OCI-LY3 (cell line): ENCODE results near the gene CASP8.

Experiments
- H2AFZ ChIP-seq: fragments of 200-600, 300-600 bp; shearing (Covaris generic); 2 replicates; pipeline ENCODE4 v1.6.0; 2014; ENCODE audit warnings: antibody characterized with exemption, low read depth, low read length
- H3K27ac ChIP-seq: fragments of 200-600, 300-600 bp; sonication (generic); 2 replicates; pipeline ENCODE4 v1.5.1; 2014; ENCODE audit warnings: mild to moderate bottlenecking, low read length, moderate library complexity, mixed read lengths
- H3K27me3 ChIP-seq: fragments of 200-600, 300-600 bp; sonication (generic); 2 replicates; pipeline ENCODE4 v1.6.1; 2014; ENCODE audit warnings: low read depth, low read length, mixed read lengths
- H3K36me3 ChIP-seq: fragments of 200-600, 300-600 bp; sonication (generic); replicated peaks from 2 replicates; pipeline ENCODE3; 2014; ENCODE audit warnings: low read depth, low read length, mixed read lengths
- H3K4me1 ChIP-seq: fragments of 300-600, 200-600 bp; sonication (generic); 2 replicates; pipeline ENCODE4 v1.6.1; 2014; ENCODE audit warnings: low read length, mixed read lengths
- H3K4me2 ChIP-seq: fragments of 200-600, 300-600 bp; sonication (generic); 2 replicates; pipeline ENCODE4 v1.6.1; 2014; ENCODE audit warnings: low read length, mixed read lengths
- H3K4me3 ChIP-seq: fragments of 300-600, 200-600 bp; sonication (generic); 2 replicates; pipeline ENCODE4 v1.5.1; 2014; ENCODE audit warnings: antibody characterized with exemption, mild to moderate bottlenecking, low read length, moderate library complexity
- H3K79me2 ChIP-seq: fragments of 300-600, 200-600 bp; shearing (Covaris generic); 2 replicates; pipeline ENCODE4 v1.6.1; 2014; ENCODE audit warnings: mild to moderate bottlenecking, low read length, mixed read lengths
- H3K9ac ChIP-seq: fragments of 300-600, 200-600 bp; shearing (Covaris generic); 2 replicates; pipeline ENCODE4 v1.6.0; 2014; ENCODE audit warnings: mild to moderate bottlenecking, low read length, moderate library complexity
- H3K9me3 ChIP-seq: fragments of 200-600, 300-600 bp; shearing (Covaris generic); 2 replicates; pipeline ENCODE4 v1.6.1; 2014; ENCODE audit warnings: low read length, mixed read lengths; ENCODE audit not compliant: insufficient read depth
- H4K20me1 ChIP-seq: fragments of 200-600, 300-600 bp; sonication (generic); 2 replicates; pipeline ENCODE4 v1.6.1; 2016; ENCODE audit warnings: low read length, mixed read lengths; ENCODE audit not compliant: insufficient read depth
- EZH2phosphoT487 ChIP-seq: fragments of 200-600 bp; shearing (Covaris generic); IDR thresholded peaks from 2 replicates; pipeline ENCODE4 v1.6.1; 2018; ENCODE audit warnings: antibody characterized with exemption, mixed run types, low read depth
- TF ChIP-seq, protein P1 (sequence below): fragments of 200-600, 300-600 bp; sonication (generic); IDR thresholded peaks from 2 replicates; pipeline ENCODE4 v1.5.1; 2014; ENCODE audit warnings: antibody characterized with exemption, low read length, low read depth

Gene CASP8

GRCh38 chr2:201250741-201251140, 9.6 kb upstream of the CASP8 start:
- 0 out of 2 replicates have a peak, but pooled peaks cover 4% of the 10 kb centered on the region for H3K9me3 ChIP-seq
- H3K27ac ChIP-seq: peak overlapping the region; percentile 75
- TF ChIP-seq, protein P1, sequence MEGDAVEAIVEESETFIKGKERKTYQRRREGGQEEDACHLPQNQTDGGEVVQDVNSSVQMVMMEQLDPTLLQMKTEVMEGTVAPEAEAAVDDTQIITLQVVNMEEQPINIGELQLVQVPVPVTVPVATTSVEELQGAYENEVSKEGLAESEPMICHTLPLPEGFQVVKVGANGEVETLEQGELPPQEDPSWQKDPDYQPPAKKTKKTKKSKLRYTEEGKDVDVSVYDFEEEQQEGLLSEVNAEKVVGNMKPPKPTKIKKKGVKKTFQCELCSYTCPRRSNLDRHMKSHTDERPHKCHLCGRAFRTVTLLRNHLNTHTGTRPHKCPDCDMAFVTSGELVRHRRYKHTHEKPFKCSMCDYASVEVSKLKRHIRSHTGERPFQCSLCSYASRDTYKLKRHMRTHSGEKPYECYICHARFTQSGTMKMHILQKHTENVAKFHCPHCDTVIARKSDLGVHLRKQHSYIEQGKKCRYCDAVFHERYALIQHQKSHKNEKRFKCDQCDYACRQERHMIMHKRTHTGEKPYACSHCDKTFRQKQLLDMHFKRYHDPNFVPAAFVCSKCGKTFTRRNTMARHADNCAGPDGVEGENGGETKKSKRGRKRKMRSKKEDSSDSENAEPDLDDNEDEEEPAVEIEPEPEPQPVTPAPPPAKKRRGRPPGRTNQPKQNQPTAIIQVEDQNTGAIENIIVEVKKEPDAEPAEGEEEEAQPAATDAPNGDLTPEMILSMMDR: no peak
- TF ChIP-seq EZH2phosphoT487: no peak
- H3K27me3 ChIP-seq: no peaks in the 10 kb centered on the region
- no peaks in the 10 kb centered on the region for H4K20me1 ChIP-seq
- peaks cover 39% of the 10 kb centered on the region for H3K79me2 ChIP-seq
- no peak overlapping the region for H2AFZ ChIP-seq
- H3K9ac ChIP-seq: peak overlapping the region; percentile 15; the same call in 1 of the 2 replicates
- H3K4me3 ChIP-seq: 0 out of 2 replicates have a peak overlapping the region, but pooled peaks have one; percentile 21
- peaks cover 71% of the 10 kb centered on the region for H3K4me1 ChIP-seq
- H3K4me2 ChIP-seq: peak overlapping the region; percentile 50
- peaks cover 30% of the 10 kb centered on the region for H3K36me3 ChIP-seq

DNA sequence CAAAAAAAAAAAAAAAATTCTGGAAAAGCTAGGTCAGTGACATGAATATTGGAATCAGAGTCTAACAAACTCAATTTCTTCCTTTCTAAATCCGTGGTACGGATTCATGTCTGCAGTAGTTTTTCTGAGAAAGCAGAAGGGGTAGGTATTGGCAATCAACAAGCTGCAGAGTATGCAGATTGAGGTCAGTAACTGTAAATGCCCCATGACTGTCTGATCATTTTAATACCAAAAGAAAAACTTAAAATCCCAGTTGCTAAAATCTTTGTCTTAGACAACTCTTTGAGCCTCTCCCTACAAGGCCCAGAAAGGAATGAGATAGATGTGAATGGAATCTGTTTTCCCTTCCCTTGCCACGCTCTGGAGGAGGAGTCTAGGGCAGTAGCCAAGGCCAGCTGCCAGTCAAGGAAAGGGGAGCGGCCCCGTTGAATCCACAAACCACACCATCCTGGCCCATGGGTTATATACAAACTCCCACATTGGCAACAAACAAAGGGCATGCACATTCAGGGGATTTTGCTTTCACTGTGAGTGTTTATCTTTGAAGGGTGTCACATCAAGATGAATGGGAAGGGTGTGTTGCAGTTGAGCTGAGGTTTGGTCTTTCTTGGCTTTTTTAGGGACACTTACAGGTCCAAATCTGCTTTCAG, 6.1 kb upstream of the CASP8 start:
- H3K4me2 ChIP-seq: no peak overlapping the region
- peaks cover 28% of the 10 kb centered on the region for H3K36me3 ChIP-seq
- H3K27me3 ChIP-seq: no peaks in the 10 kb centered on the region
- 0 out of 2 replicates have a peak, but pooled peaks cover 4% of the 10 kb centered on the region for H3K9me3 ChIP-seq
- no peak for TF ChIP-seq EZH2phosphoT487
- no peak overlapping the region for H3K9ac ChIP-seq
- H3K27ac ChIP-seq: peak overlapping the region; percentile 16; the same call in 1 of the 2 replicates
- no peaks in the 10 kb centered on the region for H4K20me1 ChIP-seq
- peaks cover 79% of the 10 kb centered on the region for H3K4me1 ChIP-seq
- H3K4me3 ChIP-seq: no peak overlapping the region
- H2AFZ ChIP-seq: no peak overlapping the region
- H3K79me2 ChIP-seq: peaks cover 43% of the 10 kb centered on the region

DNA sequence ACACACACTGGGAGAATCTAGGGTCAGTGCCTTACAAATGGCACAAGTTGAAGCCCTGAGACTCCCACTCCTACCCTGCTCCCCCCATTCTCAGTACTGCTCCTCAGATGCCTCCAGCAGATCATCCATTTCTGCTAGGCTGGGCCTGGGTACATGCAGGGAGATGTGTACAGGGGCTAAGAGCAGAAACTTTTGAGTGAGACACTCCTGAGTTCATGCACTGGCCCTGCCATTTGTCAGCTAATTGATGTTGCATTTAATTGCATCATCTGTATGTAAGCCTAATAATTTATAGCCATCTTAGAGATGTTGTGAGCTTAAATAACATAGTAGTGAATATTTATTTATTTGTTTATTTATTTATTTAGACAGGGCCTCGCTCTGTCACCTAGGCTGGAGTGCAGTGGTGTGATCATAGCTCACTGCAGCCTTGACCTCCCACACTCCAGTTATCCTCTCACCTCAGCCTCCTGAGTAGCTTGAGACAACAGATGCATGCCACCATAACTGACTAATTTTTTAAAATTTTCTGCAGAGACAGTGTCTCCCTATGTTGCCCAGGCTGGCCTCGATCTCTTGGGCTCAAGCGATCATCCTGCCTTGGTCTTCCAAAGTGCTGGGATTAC, 4.8 kb upstream of the CASP8 start:
- no peak for TF ChIP-seq EZH2phosphoT487
- TF ChIP-seq, protein P1: no peak
- H3K27ac ChIP-seq: 0 out of 2 replicates have a peak overlapping the region, but pooled peaks have one; percentile 97
- no peak overlapping the region for H3K9ac ChIP-seq
- no peaks in the 10 kb centered on the region for H4K20me1 ChIP-seq
- H3K4me2 ChIP-seq: no peak overlapping the region
- peaks cover 79% of the 10 kb centered on the region for H3K4me1 ChIP-seq
- H3K36me3 ChIP-seq: peaks cover 18% of the 10 kb centered on the region
- no peak overlapping the region for H2AFZ ChIP-seq
- no peaks in the 10 kb centered on the region for H3K27me3 ChIP-seq
- 0 out of 2 replicates have a peak, but pooled peaks cover 4% of the 10 kb centered on the region for H3K9me3 ChIP-seq
- no peak overlapping the region for H3K4me3 ChIP-seq
- H3K79me2 ChIP-seq: peaks cover 52% of the 10 kb centered on the region

GRCh38 chr2:201256082-201256481, 4.3 kb upstream of the CASP8 start:
- Histone ChIP-seq H3K27me3 (no peaks in the 10 kb centered on the region), H3K4me3 (no peak overlapping the region), H3K9me3 (0 out of 2 replicates have a peak, but pooled peaks cover 4% of the 10 kb centered on the region), H3K4me2 (no peak overlapping the region), H3K36me3 (peaks cover 18% of the 10 kb centered on the region), H3K79me2 (peaks cover 54% of the 10 kb centered on the region), H4K20me1 (no peaks in the 10 kb centered on the region), H3K4me1 (peaks cover 78% of the 10 kb centered on the region), H2AFZ (no peak overlapping the region), H3K9ac (no peak overlapping the region), H3K27ac (peak overlapping the region; percentile 97; the same call in 1 of the 2 replicates)
- TF ChIP-seq, protein P1: no peak
- TF ChIP-seq EZH2phosphoT487: no peak
